Stimulated activated CD4-positive, alpha-beta T cell treated with anti-CD3 and anti-CD28 coated beads, TNF-alpha, amount 100 ng/mL, for 4 hours (primary cell): ENCODE data around the gene SELENOS.
A peak's percentile ranks its signal among the peaks of the same experiment; 100 is the strongest.

ENCODE experiments used
- DNase-seq, 3 experiments: peaks; one replicate each; pipeline ENCODE4 v3.0.0-alpha.2; 2020; ENCODE audit warnings: low read depth in 3 of 3

Gene SELENOS

DNA sequence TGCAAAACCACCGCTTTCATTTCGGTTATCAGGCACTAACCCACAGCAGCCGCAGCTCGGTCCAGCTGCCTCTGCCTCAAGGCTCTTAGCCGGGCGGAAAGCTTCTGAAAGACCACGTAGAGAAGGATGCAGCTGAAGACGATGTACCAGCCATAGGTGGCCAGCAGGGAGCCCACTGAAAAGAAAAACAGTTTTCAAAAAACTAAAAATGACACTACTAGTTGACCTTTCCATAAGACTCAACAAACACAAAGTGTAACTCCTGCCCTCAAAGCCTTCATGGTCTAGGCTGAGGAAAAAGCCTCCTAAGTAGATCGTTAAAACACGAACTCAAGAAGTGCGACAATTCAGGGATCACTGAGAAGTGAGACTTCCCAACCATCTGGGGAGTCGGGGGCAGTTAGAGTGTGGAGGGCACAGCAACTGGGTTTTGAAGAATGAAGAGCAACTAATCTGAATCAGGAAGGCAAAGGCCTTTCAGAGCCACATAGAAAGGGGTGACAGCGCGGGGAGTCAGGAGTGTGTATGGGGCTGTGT, 716 bp downstream of the SELENOS start:
- no peak for DNase-seq

- no peak for DNase-seq
Observed at GRCh38 chr15:101275018-101275417, 2.3 kb downstream of the SELENOS start.

GRCh38 chr15:101273534-101273933, 3.8 kb downstream of the SELENOS start:
- no peak for DNase-seq

GRCh38 chr15:101272584-101272983, 4.7 kb downstream of the SELENOS start:
- no peak for DNase-seq

- no peak for DNase-seq
Observed at GRCh38 chr15:101269479-101270223, 7.6 kb downstream of the SELENOS start.

DNA sequence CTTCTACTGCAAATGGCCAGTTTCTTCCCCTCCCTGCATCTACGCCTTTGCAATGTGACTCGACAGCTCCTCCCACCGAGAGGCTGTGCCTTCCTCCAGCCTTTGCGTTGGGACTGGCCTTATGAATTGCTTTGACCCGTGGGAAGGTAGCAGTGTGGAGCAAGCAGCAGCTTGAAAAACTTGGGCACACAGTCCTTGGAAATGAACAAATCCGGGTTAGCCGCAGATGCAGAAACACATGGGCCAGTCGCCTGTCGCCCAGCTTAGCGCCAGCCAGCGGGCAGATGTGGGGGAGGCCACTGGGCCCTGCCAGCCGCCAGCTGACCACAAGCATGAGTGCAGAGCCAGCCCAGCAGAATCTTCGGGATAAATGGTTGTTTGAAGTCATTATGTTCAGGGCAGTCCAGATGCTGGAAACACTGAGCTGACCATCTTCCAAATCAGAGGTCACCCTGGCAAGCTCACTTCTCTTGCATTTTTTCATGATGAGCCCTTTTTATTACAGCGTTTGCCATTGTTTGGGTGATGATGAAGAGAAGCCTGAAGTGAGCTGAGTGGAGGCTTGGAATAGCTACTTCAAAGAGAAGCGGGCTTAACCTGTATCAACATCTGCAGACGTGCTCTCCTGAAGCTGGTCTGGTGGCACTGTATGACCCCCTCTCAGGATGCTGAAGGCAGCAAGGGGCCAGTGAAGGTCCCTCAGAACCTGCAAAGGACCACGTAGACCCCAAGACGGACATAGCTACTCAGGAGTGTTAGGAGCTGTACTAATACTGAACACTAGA, 9.8 kb downstream of the SELENOS start:
- no peak for DNase-seq

GRCh38 chr15:101266787-101267186, 10.5 kb downstream of the SELENOS start:
- no peak for DNase-seq

DNA sequence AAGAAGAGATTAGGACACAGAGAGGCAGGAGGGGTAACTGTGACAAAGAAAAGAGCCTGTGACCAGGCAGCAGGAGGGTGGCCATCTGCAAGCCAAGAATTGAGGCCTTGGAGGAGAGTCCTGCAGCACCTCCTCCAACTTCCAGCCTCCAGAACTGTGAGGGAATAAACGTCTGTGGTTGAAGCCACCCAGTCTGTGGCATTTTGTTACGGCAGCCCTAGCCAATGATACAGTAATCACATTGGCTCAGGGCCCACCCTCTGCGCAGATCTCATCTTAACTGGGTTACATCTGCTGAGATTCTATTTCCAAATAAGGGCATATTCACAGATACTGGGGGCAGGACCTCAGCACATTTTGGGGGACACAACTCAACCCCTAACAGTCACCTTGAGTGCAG, 11.3 kb downstream of the SELENOS start:
- no peak for DNase-seq

- no peak for DNase-seq
Observed at GRCh38 chr15:101264911-101265641, 12.2 kb downstream of the SELENOS start.

GRCh38 chr15:101264011-101264410, 13.3 kb downstream of the SELENOS start:
- no peak for DNase-seq

GRCh38 chr15:101262551-101262950, 14.7 kb downstream of the SELENOS start:
- no peak for DNase-seq

DNA sequence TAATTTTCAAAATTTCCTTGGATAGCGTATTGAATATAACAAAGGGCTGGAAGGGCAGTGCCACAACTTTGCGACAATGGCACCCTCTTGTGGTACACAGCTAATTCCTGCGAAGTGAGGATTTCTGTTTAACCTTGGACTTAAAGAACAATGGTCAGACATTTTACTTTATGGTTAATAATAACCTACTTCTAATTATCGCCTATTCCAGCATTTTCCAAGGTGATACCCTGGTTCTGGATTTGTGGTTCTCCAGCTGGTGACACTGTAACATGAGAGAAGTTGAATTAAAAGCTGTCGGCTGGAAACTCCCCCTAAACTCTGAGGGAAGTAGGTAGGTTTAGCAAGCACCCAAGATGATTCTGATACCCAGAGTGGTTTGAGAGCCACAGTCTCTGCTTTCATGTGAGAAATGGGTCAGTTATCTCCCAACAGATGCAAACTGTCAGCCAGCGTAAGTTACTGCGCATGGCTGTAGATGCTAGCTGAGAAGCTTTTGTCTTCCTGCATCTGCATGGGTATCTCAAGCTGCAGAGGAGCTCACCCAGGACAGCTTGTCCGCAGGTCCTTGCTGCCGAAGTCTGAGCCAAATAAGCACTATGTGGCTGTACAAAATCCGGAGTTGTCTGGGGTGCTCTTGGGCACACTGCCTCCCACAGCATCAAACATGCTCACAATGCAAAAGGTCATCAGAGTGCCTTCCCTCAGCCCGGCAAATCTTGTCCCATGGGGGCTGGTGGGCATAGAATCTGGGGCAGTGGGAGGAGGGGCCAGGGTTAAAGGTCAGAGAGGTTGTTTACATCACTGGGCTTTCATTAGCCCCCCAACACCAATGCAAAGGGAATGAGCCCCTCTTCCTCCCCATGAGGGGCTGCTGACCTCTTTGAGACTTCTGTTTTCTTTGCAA, 18.8 kb downstream of the SELENOS start:
- DNase-seq: peak in 1 of 3 experiments; percentile 37

- DNase-seq: no peak
Observed at GRCh38 chr15:101256757-101257156, 20.5 kb downstream of the SELENOS start.

GRCh38 chr15:101255615-101256241, 21.6 kb downstream of the SELENOS start:
- no peak for DNase-seq

- no peak for DNase-seq
Observed at GRCh38 chr15:101255051-101255395, 22.3 kb downstream of the SELENOS start.

- DNase-seq: no peak
Observed at GRCh38 chr15:101254157-101255050, 22.9 kb downstream of the SELENOS start.

DNA sequence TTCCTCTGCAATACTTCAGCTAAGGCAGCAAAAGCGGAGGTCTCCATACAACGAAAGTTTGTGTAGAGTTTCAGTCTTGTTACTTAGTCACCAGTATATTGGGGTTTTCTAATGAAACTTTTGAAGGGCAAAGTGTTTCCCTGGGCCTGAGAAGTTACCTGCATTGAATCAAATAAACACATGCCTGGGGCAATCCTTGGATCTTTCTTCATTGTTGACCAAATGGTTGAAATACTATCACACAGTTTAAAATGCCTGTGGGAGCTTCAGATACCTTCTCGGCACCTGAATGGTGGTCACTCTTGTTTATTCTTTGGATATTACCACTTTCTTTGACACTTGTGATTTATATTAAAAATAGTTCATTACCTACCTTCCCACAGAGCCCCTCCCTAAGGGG, 24.4 kb downstream of the SELENOS start:
- DNase-seq: no peak

- peak; percentile 68 to 74 (median 70) for DNase-seq
Observed at GRCh38 chr15:101251830-101252820, 25.2 kb downstream of the SELENOS start, which contains the start of gene CHSY1. CHSY1 (minus strand) TSS chr15:101252048; CDS start chr15:101251456, 592 bp downstream.
